H1 (cell line): ENCODE data around the gene TDRD9. TPM values are rescaled to one million over a fixed set of nuclear protein-coding genes. Genes with fewer than 3 reads are reported as not detected.

Experiments
- CTCF ChIA-PET: fragments of 300-600 bp; sonication (Branson Sonifier 250); formaldehyde crosslinking; loops from one replicate; lab custom pipeline; 2021; ENCODE audit not compliant: partially characterized antibody; lab: Charles Lee
- POLR2A ChIA-PET: fragments of 300-600 bp; sonication (Branson Sonifier 250); formaldehyde crosslinking; loops from one replicate; lab custom pipeline; 2021; ENCODE audit warnings: inconsistent platforms; ENCODE audit not compliant: partially characterized antibody; lab: Charles Lee
- DNase-seq, 2 experiments: peaks; one replicate each; pipeline versions ENCODE4 v3.0.0 to v3.0.0-alpha.2; 2010 to 2022; ENCODE audit warnings: low spot score in 2 of 2, low read depth in 1 of 2, mixed read lengths in 1 of 2
- FAIRE-seq: peaks from 2 replicates; lab custom pipeline; 2011; peaks lifted over from hg19 to GRCh38; lab: Jason Lieb, UNC
- H2AFZ ChIP-seq: 2 replicates; pipeline ENCODE4 v1.8.1; 2012; ENCODE audit warnings: low read length, inconsistent platforms
- H2AK5ac ChIP-seq: 2 replicates; pipeline ENCODE4 v1.6.1; 2013; ENCODE audit warnings: low read depth, low read length
- H2BK120ac ChIP-seq: replicated peaks from 2 replicates; pipeline ENCODE3; 2013; ENCODE audit warnings: low read depth, low read length, inconsistent platforms
- H2BK12ac ChIP-seq: 2 replicates; pipeline ENCODE4 v1.6.1; 2013; ENCODE audit warnings: low read depth, low read length
- H2BK15ac ChIP-seq: 2 replicates; pipeline ENCODE4 v1.6.1; 2013; ENCODE audit warnings: low read length
- H2BK20ac ChIP-seq: 2 replicates; pipeline ENCODE4 v1.6.1; 2013; ENCODE audit warnings: low read length
- H2BK5ac ChIP-seq: 2 replicates; pipeline ENCODE4 v1.6.1; 2013; ENCODE audit warnings: low read depth, low read length
- H3K14ac ChIP-seq: 2 replicates; pipeline ENCODE4 v1.6.1; 2013; ENCODE audit warnings: inconsistent platforms; ENCODE audit not compliant: insufficient read length
- H3K18ac ChIP-seq: 2 replicates; pipeline ENCODE4 v1.6.1; 2013; ENCODE audit warnings: low read length; ENCODE audit errors: extremely low read depth
- H3K23ac ChIP-seq: 2 replicates; pipeline ENCODE4 v1.6.1; 2013; ENCODE audit warnings: inconsistent platforms; ENCODE audit not compliant: insufficient read length
- H3K23me2 ChIP-seq: 2 replicates; pipeline ENCODE4 v1.6.1; 2013; ENCODE audit warnings: low read depth, low read length
- H3K27ac ChIP-seq: 2 replicates; pipeline ENCODE4 v1.6.1; 2011; ENCODE audit warnings: low read depth, low read length, inconsistent platforms
- H3K27me3 ChIP-seq, 4 experiments: replicated peaks in 1 of 4; 1 replicate in 1 of 4; 2 replicates in 3 of 4; pipeline versions ENCODE4 v1.6.1 to v1.8.1; 2011 to 2013; ENCODE audit warnings: low read length in 3 of 4, mild to moderate bottlenecking in 3 of 4, inconsistent platforms in 2 of 4, mixed read lengths in 2 of 4, moderate library complexity in 1 of 4; ENCODE audit not compliant: control insufficient read depth in 3 of 4, insufficient read depth in 3 of 4; ENCODE audit errors: extremely low read depth in 1 of 4
- H3K36me3 ChIP-seq, 4 experiments: 2 replicates each; pipeline versions ENCODE4 v1.6.1 to v1.8.1; 2011 to 2013; ENCODE audit warnings: mild to moderate bottlenecking in 4 of 4, low read length in 3 of 4, moderate library complexity in 2 of 4, control low read depth in 1 of 4, inconsistent platforms in 1 of 4; ENCODE audit not compliant: insufficient read depth in 4 of 4, control insufficient read depth in 2 of 4
- H3K4ac ChIP-seq: replicated peaks from 2 replicates; pipeline ENCODE3; 2013; ENCODE audit warnings: low read length, low read depth, mixed read lengths, inconsistent platforms; ENCODE audit not compliant: insufficient read length
- H3K4me1 ChIP-seq, 4 experiments: replicated peaks in 1 of 4; 1 replicate in 1 of 4; 2 replicates in 3 of 4; pipeline versions ENCODE4 v1.6.1 to v1.8.1; 2011 to 2013; ENCODE audit warnings: low read length in 3 of 4, inconsistent platforms in 2 of 4, mixed read lengths in 1 of 4; ENCODE audit not compliant: insufficient read depth in 4 of 4, control insufficient read depth in 3 of 4
- H3K4me2 ChIP-seq, 2 experiments: 2 replicates each; pipeline versions ENCODE4 v1.6.1 to v1.8.1; 2011 to 2013; ENCODE audit warnings: low read depth in 2 of 2, low read length in 2 of 2, control low read depth in 1 of 2, inconsistent platforms in 1 of 2, mild to moderate bottlenecking in 1 of 2; ENCODE audit not compliant: insufficient read depth in 1 of 2
- H3K4me3 ChIP-seq, 4 experiments: fragments of 200-600, 300-600 bp in 1 of 4; sonication (generic), shearing (Covaris generic), sonication (Bioruptor Twin) in 1 of 4; 2 replicates each; pipeline versions ENCODE4 v1.5.1 to v1.8.1; 2011 to 2016; ENCODE audit warnings: low read length in 4 of 4, low read depth in 3 of 4, control low read depth in 2 of 4, inconsistent platforms in 2 of 4, mild to moderate bottlenecking in 2 of 4, mixed read lengths in 1 of 4, moderate library complexity in 1 of 4; ENCODE audit not compliant: insufficient read depth in 2 of 4; ENCODE audit errors: extremely low read depth in 1 of 4
- H3K56ac ChIP-seq: replicated peaks from 2 replicates; pipeline ENCODE3; 2013; ENCODE audit warnings: low read depth, mild to moderate bottlenecking, mixed read lengths, low read length, inconsistent platforms; ENCODE audit not compliant: insufficient read length
- H3K79me1 ChIP-seq: 2 replicates; pipeline ENCODE4 v1.6.1; 2013; ENCODE audit warnings: low read depth, low read length, control low read depth
- H3K79me2 ChIP-seq, 2 experiments: 2 replicates each; pipeline versions ENCODE4 v1.6.1 to v1.8.1; 2012 to 2013; ENCODE audit warnings: low read length in 2 of 2, mild to moderate bottlenecking in 2 of 2, inconsistent platforms in 1 of 2; ENCODE audit not compliant: insufficient read depth in 2 of 2, control insufficient read depth in 1 of 2
- H3K9ac ChIP-seq, 4 experiments: replicated peaks in 1 of 4; 1 replicate in 1 of 4; 2 replicates in 3 of 4; pipeline versions ENCODE4 v1.6.1 to v1.8.1; 2011 to 2013; ENCODE audit warnings: low read depth in 3 of 4, low read length in 3 of 4, control low read depth in 2 of 4, mild to moderate bottlenecking in 2 of 4, moderate library complexity in 2 of 4, inconsistent platforms in 1 of 4; ENCODE audit errors: extremely low read depth in 1 of 4
- H3K9me3 ChIP-seq, 2 experiments: 2 replicates each; pipeline versions ENCODE4 v1.6.1 to v1.8.1; 2012 to 2013; ENCODE audit warnings: mild to moderate bottlenecking in 2 of 2, moderate library complexity in 2 of 2, control low read depth in 1 of 2, inconsistent platforms in 1 of 2, low read depth in 1 of 2, low read length in 1 of 2, mixed read lengths in 1 of 2; ENCODE audit not compliant: insufficient read depth in 2 of 2
- H4K20me1 ChIP-seq, 2 experiments: replicated peaks in 1 of 2; 2 replicates each; pipeline versions ENCODE3 to v1.8.1; 2011 to 2013; ENCODE audit warnings: inconsistent platforms in 2 of 2, low read length in 2 of 2, mild to moderate bottlenecking in 1 of 2; ENCODE audit not compliant: insufficient read depth in 2 of 2, control insufficient read depth in 1 of 2
- H4K5ac ChIP-seq: 2 replicates; pipeline ENCODE4 v1.6.1; 2013; ENCODE audit warnings: low read length, low read depth, mixed read lengths, inconsistent platforms; ENCODE audit not compliant: insufficient read length
- H4K8ac ChIP-seq: 2 replicates; pipeline ENCODE4 v1.8.0; 2013; ENCODE audit warnings: mild to moderate bottlenecking, moderate library complexity, low read length, inconsistent platforms; ENCODE audit not compliant: insufficient read depth; ENCODE audit errors: extremely low read depth
- H4K91ac ChIP-seq: replicated peaks from 2 replicates; pipeline ENCODE3; 2013; ENCODE audit warnings: low read length, mixed read lengths, inconsistent platforms; ENCODE audit not compliant: insufficient read length
- GTF2F1 ChIP-seq: IDR thresholded peaks from 2 replicates; pipeline ENCODE4 v1.6.1; 2012; ENCODE audit warnings: low read depth, low read length, improper control_type of control experiment, borderline replicate concordance
- KDM1A ChIP-seq: fragments of 200-600, 300-600 bp; sonication (generic); IDR thresholded peaks from 2 replicates; pipeline ENCODE4 v1.7.1; 2016; ENCODE audit warnings: mild to moderate bottlenecking, low read length, borderline replicate concordance
- NANOG ChIP-seq: IDR thresholded peaks from 2 replicates; pipeline ENCODE4 v1.6.1; 2011; ENCODE audit warnings: low read length, low read depth, mild to moderate bottlenecking, inconsistent platforms; ENCODE audit not compliant: insufficient read depth, poor library complexity, severe bottlenecking
- SAP30 ChIP-seq: fragments of 300-600 bp; sonication (generic); IDR thresholded peaks from 2 replicates; pipeline ENCODE4 v1.7.1; 2012; ENCODE audit warnings: low read length, moderate library complexity, mild to moderate bottlenecking, inconsistent platforms; ENCODE audit not compliant: insufficient read depth, insufficient replicate concordance
- SIN3A ChIP-seq, 2 experiments: IDR thresholded peaks in 1 of 2; conservative IDR thresholded peaks in 1 of 2; 2 replicates each; pipeline ENCODE4 v1.6.1; 2011 to 2012; ENCODE audit warnings: low read length in 2 of 2, improper control_type of control experiment in 1 of 2, low read depth in 1 of 2, mild to moderate bottlenecking in 1 of 2
- SP1 ChIP-seq: IDR thresholded peaks from 2 replicates; pipeline ENCODE4 v1.6.1; 2011; ENCODE audit warnings: low read depth, low read length
- SP2 ChIP-seq: IDR thresholded peaks from 2 replicates; pipeline ENCODE4 v1.6.1; 2012; ENCODE audit warnings: mild to moderate bottlenecking, low read length, inconsistent platforms
- WGBS, 2 experiments: shearing (Covaris generic) in 1 of 2; methylation state at CpG; one replicate each; pipeline versions ENCODE4 v1.1.6 to v1.1.7; 2013 to 2015; ENCODE audit warnings: low lambda C conversion rate in 2 of 2, mixed read lengths in 2 of 2, inconsistent platforms in 1 of 2, low coverage in 1 of 2, missing lambda C conversion rate in 1 of 2; ENCODE audit not compliant: insufficient replicate concordance in 2 of 2, insufficient coverage in 1 of 2, insufficient read length in 1 of 2; ENCODE audit errors: extremely low coverage in 1 of 2, missing lambda C conversion rate in 1 of 2; 5-methylcytosine and 5-hydroxymethylcytosine counted together
- polyA plus RNA-seq, 7 experiments: library from polyadenylated mRNA; depleted of rRNA in 3 of 7; stranded (reverse) in 5 of 7; unstranded in 2 of 7; fragments of >200 nt in 5 of 7; fragments of 200-250 nt in 2 of 7; gene quantifications; 1 replicate in 5 of 7; 2 replicates in 1 of 7; 4 replicates in 1 of 7; pipeline versions ENCODE4 v1.2.1 to v1.2.3, GENCODE V29; 2011 to 2013; ENCODE audit warnings: missing spikeins in 2 of 7, mixed read lengths in 2 of 7
- total RNA-seq: library from RNA; stranded (reverse); fragmentation: NEBNext Ultra II Directional; extraction: Animal tissue kit (Norgen Biotek cat#: 25700); gene quantifications from 2 replicates; pipeline ENCODE4 v1.2.1, GENCODE V29; 2021

The TDRD9 gene
- total and polyA plus RNA-seq, 2 of the 8 experiments (the other 6 are each of a cell fraction or from before 2014, with no cell fraction given), result not detected

DNA sequence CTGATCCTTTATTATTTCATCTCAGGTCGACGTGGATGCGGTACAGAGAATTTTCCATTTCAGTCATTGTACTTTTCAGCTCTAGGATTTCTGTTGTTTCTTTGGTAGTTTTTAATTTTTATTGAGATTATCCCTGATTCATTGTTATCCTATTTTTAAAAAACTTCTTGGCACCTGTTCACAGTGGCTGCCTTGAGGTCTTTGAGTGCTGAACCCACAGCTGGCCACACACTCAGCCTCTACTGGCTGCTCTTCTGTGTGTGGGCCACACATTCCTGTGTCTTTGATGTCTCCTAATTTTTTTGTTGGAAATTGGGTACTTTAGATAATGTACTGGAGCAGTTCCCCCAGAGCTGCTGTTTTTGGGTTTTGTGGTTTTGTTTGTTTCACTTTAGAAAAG, 119.5 kb downstream of the TDRD9 start:
- ChIA-PET POLR2A (no interaction called here), CTCF (interaction anchor here (1.0 to 2.6 kb wide), 5 partner anchors 9 to 46 kb away, joined by 3 to 9 read pairs (median 4); no protein-coding TSS in a partner anchor)
- no peak for TF ChIP-seq GTF2F1
- TF ChIP-seq SP2, result no peak
- no peak for TF ChIP-seq SAP30
- no peak for TF ChIP-seq KDM1A
- no peak for TF ChIP-seq SIN3A (conservative IDR thresholded peaks at IDR 0.05 in 1 of 2, IDR thresholded peaks at IDR 0.05 in 1 of 2; ENCODE audit: low read depth in 1 of 2, low read length in 2 of 2)
- no peak for TF ChIP-seq NANOG
- TF ChIP-seq SP1, result no peak
- Histone ChIP-seq H2BK12ac (no peak overlapping the region), H2BK120ac (no peak overlapping the region), H3K9me3 (0 out of 4 replicates have a peak, but pooled peaks cover 0 to 4% of the 10 kb centered on the region in 2 experiments), H3K79me2 (no peaks in the 10 kb centered on the region), H4K5ac (no peak overlapping the region), H3K14ac (no peak overlapping the region), H2AFZ (no peak overlapping the region), H2BK15ac (no peak overlapping the region), H3K4ac (no peak overlapping the region), H3K9ac (no peak overlapping the region), H4K8ac (no peak overlapping the region), H3K27me3 (no peaks in the 10 kb centered on the region), H3K18ac (no peak overlapping the region), H3K36me3 (no peaks in the 10 kb centered on the region), H3K4me1 (no peaks in the 10 kb centered on the region), H2AK5ac (no peak overlapping the region), H4K91ac (no peak overlapping the region), H3K27ac (no peak overlapping the region), H2BK20ac (no peak overlapping the region), H3K23ac (no peak overlapping the region), H4K20me1 (no peaks in the 10 kb centered on the region), H3K79me1 (no peaks in the 10 kb centered on the region), H3K4me2 (no peak overlapping the region), H2BK5ac (no peak overlapping the region), H3K23me2 (no peaks in the 10 kb centered on the region), H3K4me3 (no peak overlapping the region), H3K56ac (no peak overlapping the region)
- no peak for DNase-seq
- no peak for FAIRE-seq
- 94% methylated on average over 3 of the region's 3 CpGs; no CpG with 5 or more reads in 1 of the 2 experiments for WGBS, 2 experiments
